HEK293T (cell line): Measurements from ENCODE around the gene VHLL.

Experiments used
- BHLHE40 ChIP-seq: fragments of 450-650 bp; IDR thresholded peaks from 2 replicates; pipeline ENCODE4 v1.6.1; 2016; ENCODE audit warnings: mild to moderate bottlenecking, moderate library complexity, borderline replicate concordance
- CTBP1 ChIP-seq: fragments of 450-650 bp; IDR thresholded peaks from 2 replicates; pipeline ENCODE4 v1.6.1; 2016; ENCODE audit warnings: borderline replicate concordance
- FOXA1 ChIP-seq: fragments of 450-650 bp; IDR thresholded peaks from 2 replicates; pipeline ENCODE4 v1.6.1; 2016; ENCODE audit warnings: mild to moderate bottlenecking
- HDGF ChIP-seq: fragments of 450-650 bp; IDR thresholded peaks from 2 replicates; pipeline ENCODE4 v1.6.1; 2017; ENCODE audit warnings: antibody characterized with exemption, borderline replicate concordance
- NFRKB ChIP-seq: fragments of 450-650 bp; IDR thresholded peaks from 2 replicates; pipeline ENCODE4 v1.6.1; 2016; ENCODE audit warnings: mild to moderate bottlenecking, moderate library complexity
- SUZ12 ChIP-seq: fragments of 450-650 bp; IDR thresholded peaks from 2 replicates; pipeline ENCODE4 v1.6.1; 2016; ENCODE audit warnings: mild to moderate bottlenecking
- TARDBP ChIP-seq: fragments of 450-650 bp; IDR thresholded peaks from 2 replicates; pipeline ENCODE4 v1.6.1; 2016
- ZNF384 ChIP-seq: fragments of 450-650 bp; IDR thresholded peaks from 2 replicates; pipeline ENCODE4 v1.6.1; 2016
- TF ChIP-seq, protein P1 (sequence below): fragments of 450-650 bp; IDR thresholded peaks from 2 replicates; pipeline ENCODE4 v1.6.1; 2016

DNA sequence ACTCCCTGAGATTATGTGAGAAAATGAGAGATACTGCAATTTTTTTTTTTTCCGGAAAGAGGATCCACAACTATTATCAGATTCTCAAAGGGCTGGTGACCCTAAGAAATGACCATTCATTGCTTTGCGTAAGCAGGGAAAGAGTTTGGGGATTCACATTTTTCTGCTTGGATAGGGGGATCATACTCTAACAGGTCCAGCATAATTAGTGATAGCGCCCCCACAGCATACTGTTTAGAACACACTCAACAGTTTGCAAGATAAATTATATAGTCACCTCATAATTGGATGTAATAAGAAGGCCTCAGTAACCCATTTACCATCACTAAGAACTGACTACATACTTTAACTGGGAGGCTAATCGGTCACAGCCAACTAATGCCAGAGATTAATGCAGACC lies 37.1 kb upstream of the VHLL start:
- TF ChIP-seq HDGF (no peak), ZNF384 (no peak), FOXA1 (no peak), TARDBP (no peak), NFRKB (no peak), BHLHE40 (no peak), CTBP1 (no peak), SUZ12 (no peak)
- TF ChIP-seq, protein P1, sequence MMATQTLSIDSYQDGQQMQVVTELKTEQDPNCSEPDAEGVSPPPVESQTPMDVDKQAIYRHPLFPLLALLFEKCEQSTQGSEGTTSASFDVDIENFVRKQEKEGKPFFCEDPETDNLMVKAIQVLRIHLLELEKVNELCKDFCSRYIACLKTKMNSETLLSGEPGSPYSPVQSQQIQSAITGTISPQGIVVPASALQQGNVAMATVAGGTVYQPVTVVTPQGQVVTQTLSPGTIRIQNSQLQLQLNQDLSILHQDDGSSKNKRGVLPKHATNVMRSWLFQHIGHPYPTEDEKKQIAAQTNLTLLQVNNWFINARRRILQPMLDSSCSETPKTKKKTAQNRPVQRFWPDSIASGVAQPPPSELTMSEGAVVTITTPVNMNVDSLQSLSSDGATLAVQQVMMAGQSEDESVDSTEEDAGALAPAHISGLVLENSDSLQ: no peak
